WTC11 (cell line): ENCODE data around the gene RBBP6.
A peak's percentile ranks its signal among the peaks of the same experiment; 100 is the strongest.

Experiments used
- ESRRA ChIP-seq: sonication (generic); formaldehyde crosslinking; IDR thresholded peaks from 2 replicates; pipeline ENCODE4 v1.8.1; 2022; ENCODE audit warnings: mild to moderate bottlenecking, missing genetic modification reagents, borderline replicate concordance
- KAT7 ChIP-seq: sonication (generic); formaldehyde crosslinking; IDR thresholded peaks from 2 replicates; pipeline ENCODE4 v1.8.1; 2023; ENCODE audit warnings: missing genetic modification reagents, mild to moderate bottlenecking, borderline replicate concordance
- ZNF121 ChIP-seq: sonication (generic); formaldehyde crosslinking; IDR thresholded peaks from 2 replicates; pipeline ENCODE4 v1.8.0; 2023; ENCODE audit warnings: missing genetic modification reagents
- TF ChIP-seq, protein P1 (sequence below): sonication (generic); formaldehyde crosslinking; IDR thresholded peaks from 2 replicates; pipeline ENCODE4 v1.8.1; 2023; ENCODE audit warnings: mild to moderate bottlenecking, moderate library complexity, missing genetic modification reagents
- TF ChIP-seq, protein P2 (sequence below): sonication (generic); formaldehyde crosslinking; conservative IDR thresholded peaks from 2 replicates; pipeline ENCODE4 v1.8.1; 2023; ENCODE audit warnings: mild to moderate bottlenecking, low read depth, missing genetic modification reagents, moderate library complexity
- TF ChIP-seq, protein P3 (sequence below): fragments of 200-600 bp; IDR thresholded peaks from 2 replicates; pipeline ENCODE4 v1.8.0; 2022; ENCODE audit warnings: antibody characterized with exemption
- TF ChIP-seq, protein P4 (sequence below): sonication (generic); formaldehyde crosslinking; IDR thresholded peaks from 2 replicates; pipeline ENCODE4 v1.8.1; 2023; ENCODE audit warnings: mild to moderate bottlenecking, missing genetic modification reagents, moderate library complexity

DNA sequence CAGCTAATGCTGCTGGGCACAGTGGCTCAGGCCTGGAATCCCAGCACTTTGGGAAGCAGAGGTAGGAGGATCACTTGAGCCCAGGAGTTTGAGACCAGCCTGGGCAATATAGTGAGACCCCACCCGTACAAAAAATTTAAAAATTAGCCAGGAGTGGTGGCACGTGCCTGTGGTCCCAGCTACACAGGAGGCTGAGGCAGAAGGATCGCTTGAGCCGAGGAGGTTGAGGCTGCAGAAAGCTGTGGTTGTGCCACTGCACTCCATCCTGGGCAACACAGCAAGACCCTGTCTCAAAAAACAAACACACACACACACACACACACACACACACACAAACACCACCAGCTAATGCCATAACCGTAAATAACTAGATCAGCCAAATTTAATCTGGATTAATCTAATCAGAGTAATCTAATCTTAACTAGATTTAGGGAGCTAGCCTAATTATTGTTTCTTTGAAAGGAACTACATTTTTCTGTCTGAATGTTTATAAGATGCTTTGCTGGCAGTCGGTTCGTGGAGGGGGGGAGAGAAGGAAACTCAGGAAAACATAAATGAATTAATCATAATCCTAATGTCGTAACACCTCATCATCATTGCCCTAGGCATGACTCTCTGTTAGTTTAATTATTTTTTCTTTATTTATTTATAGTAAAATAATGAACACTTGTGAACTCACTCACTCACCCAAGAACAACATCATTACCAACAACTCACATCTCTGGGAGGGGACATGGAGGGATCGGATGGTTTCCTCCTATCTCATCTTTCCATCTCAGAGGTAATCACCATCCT lies 12.5 kb upstream of the RBBP6 start:
- TF ChIP-seq, protein P1, sequence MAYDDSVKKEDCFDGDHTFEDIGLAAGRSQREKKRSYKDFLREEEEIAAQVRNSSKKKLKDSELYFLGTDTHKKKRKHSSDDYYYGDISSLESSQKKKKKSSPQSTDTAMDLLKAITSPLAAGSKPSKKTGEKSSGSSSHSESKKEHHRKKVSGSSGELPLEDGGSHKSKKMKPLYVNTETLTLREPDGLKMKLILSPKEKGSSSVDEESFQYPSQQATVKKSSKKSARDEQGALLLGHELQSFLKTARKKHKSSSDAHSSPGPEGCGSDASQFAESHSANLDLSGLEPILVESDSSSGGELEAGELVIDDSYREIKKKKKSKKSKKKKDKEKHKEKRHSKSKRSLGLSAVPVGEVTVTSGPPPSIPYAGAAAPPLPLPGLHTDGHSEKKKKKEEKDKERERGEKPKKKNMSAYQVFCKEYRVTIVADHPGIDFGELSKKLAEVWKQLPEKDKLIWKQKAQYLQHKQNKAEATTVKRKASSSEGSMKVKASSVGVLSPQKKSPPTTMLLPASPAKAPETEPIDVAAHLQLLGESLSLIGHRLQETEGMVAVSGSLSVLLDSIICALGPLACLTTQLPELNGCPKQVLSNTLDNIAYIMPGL, result no peak
- TF ChIP-seq ZNF121 (CRISPR knock-in tag) (peak; percentile 75), KAT7 (CRISPR knock-in tag) (no peak), ESRRA (CRISPR knock-in tag) (no peak)
- TF ChIP-seq, protein P2, sequence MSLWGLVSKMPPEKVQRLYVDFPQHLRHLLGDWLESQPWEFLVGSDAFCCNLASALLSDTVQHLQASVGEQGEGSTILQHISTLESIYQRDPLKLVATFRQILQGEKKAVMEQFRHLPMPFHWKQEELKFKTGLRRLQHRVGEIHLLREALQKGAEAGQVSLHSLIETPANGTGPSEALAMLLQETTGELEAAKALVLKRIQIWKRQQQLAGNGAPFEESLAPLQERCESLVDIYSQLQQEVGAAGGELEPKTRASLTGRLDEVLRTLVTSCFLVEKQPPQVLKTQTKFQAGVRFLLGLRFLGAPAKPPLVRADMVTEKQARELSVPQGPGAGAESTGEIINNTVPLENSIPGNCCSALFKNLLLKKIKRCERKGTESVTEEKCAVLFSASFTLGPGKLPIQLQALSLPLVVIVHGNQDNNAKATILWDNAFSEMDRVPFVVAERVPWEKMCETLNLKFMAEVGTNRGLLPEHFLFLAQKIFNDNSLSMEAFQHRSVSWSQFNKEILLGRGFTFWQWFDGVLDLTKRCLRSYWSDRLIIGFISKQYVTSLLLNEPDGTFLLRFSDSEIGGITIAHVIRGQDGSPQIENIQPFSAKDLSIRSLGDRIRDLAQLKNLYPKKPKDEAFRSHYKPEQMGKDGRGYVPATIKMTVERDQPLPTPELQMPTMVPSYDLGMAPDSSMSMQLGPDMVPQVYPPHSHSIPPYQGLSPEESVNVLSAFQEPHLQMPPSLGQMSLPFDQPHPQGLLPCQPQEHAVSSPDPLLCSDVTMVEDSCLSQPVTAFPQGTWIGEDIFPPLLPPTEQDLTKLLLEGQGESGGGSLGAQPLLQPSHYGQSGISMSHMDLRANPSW (CRISPR knock-in tag), result no peak
- TF ChIP-seq, protein P3, sequence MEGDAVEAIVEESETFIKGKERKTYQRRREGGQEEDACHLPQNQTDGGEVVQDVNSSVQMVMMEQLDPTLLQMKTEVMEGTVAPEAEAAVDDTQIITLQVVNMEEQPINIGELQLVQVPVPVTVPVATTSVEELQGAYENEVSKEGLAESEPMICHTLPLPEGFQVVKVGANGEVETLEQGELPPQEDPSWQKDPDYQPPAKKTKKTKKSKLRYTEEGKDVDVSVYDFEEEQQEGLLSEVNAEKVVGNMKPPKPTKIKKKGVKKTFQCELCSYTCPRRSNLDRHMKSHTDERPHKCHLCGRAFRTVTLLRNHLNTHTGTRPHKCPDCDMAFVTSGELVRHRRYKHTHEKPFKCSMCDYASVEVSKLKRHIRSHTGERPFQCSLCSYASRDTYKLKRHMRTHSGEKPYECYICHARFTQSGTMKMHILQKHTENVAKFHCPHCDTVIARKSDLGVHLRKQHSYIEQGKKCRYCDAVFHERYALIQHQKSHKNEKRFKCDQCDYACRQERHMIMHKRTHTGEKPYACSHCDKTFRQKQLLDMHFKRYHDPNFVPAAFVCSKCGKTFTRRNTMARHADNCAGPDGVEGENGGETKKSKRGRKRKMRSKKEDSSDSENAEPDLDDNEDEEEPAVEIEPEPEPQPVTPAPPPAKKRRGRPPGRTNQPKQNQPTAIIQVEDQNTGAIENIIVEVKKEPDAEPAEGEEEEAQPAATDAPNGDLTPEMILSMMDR, result no peak
- TF ChIP-seq, protein P4, sequence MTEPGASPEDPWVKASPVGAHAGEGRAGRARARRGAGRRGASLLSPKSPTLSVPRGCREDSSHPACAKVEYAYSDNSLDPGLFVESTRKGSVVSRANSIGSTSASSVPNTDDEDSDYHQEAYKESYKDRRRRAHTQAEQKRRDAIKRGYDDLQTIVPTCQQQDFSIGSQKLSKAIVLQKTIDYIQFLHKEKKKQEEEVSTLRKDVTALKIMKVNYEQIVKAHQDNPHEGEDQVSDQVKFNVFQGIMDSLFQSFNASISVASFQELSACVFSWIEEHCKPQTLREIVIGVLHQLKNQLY, result no peak
